H1 (cell line): ENCODE results near the gene TADA2B. TPM values are rescaled to one million over a fixed set of nuclear protein-coding genes. Genes with fewer than 3 reads are reported as not detected.

Experiments used
- CTCF ChIA-PET: fragments of 300-600 bp; sonication (Branson Sonifier 250); formaldehyde crosslinking; loops from one replicate; lab custom pipeline; 2021; ENCODE audit not compliant: partially characterized antibody; lab: Charles Lee
- POLR2A ChIA-PET: fragments of 300-600 bp; sonication (Branson Sonifier 250); formaldehyde crosslinking; loops from one replicate; lab custom pipeline; 2021; ENCODE audit warnings: inconsistent platforms; ENCODE audit not compliant: partially characterized antibody; lab: Charles Lee
- DNase-seq, 2 experiments: peaks; one replicate each; pipeline versions ENCODE4 v3.0.0 to v3.0.0-alpha.2; 2010 to 2022; ENCODE audit warnings: low spot score in 2 of 2, low read depth in 1 of 2, mixed read lengths in 1 of 2
- FAIRE-seq: peaks from 2 replicates; lab custom pipeline; 2011; peaks lifted over from hg19 to GRCh38; lab: Jason Lieb, UNC
- H2AFZ ChIP-seq: 2 replicates; pipeline ENCODE4 v1.8.1; 2012; ENCODE audit warnings: low read length, inconsistent platforms
- H2AK5ac ChIP-seq: 2 replicates; pipeline ENCODE4 v1.6.1; 2013; ENCODE audit warnings: low read depth, low read length
- H2BK120ac ChIP-seq: replicated peaks from 2 replicates; pipeline ENCODE3; 2013; ENCODE audit warnings: low read depth, low read length, inconsistent platforms
- H2BK12ac ChIP-seq: 2 replicates; pipeline ENCODE4 v1.6.1; 2013; ENCODE audit warnings: low read depth, low read length
- H2BK15ac ChIP-seq: 2 replicates; pipeline ENCODE4 v1.6.1; 2013; ENCODE audit warnings: low read length
- H2BK20ac ChIP-seq: 2 replicates; pipeline ENCODE4 v1.6.1; 2013; ENCODE audit warnings: low read length
- H2BK5ac ChIP-seq: 2 replicates; pipeline ENCODE4 v1.6.1; 2013; ENCODE audit warnings: low read depth, low read length
- H3K14ac ChIP-seq: 2 replicates; pipeline ENCODE4 v1.6.1; 2013; ENCODE audit warnings: inconsistent platforms; ENCODE audit not compliant: insufficient read length
- H3K18ac ChIP-seq: 2 replicates; pipeline ENCODE4 v1.6.1; 2013; ENCODE audit warnings: low read length; ENCODE audit errors: extremely low read depth
- H3K23ac ChIP-seq: 2 replicates; pipeline ENCODE4 v1.6.1; 2013; ENCODE audit warnings: inconsistent platforms; ENCODE audit not compliant: insufficient read length
- H3K23me2 ChIP-seq: 2 replicates; pipeline ENCODE4 v1.6.1; 2013; ENCODE audit warnings: low read depth, low read length
- H3K27ac ChIP-seq: 2 replicates; pipeline ENCODE4 v1.6.1; 2011; ENCODE audit warnings: low read depth, low read length, inconsistent platforms
- H3K27me3 ChIP-seq, 4 experiments: replicated peaks in 1 of 4; 1 replicate in 1 of 4; 2 replicates in 3 of 4; pipeline versions ENCODE4 v1.6.1 to v1.8.1; 2011 to 2013; ENCODE audit warnings: low read length in 3 of 4, mild to moderate bottlenecking in 3 of 4, inconsistent platforms in 2 of 4, mixed read lengths in 2 of 4, moderate library complexity in 1 of 4; ENCODE audit not compliant: control insufficient read depth in 3 of 4, insufficient read depth in 3 of 4; ENCODE audit errors: extremely low read depth in 1 of 4
- H3K36me3 ChIP-seq, 4 experiments: 2 replicates each; pipeline versions ENCODE4 v1.6.1 to v1.8.1; 2011 to 2013; ENCODE audit warnings: mild to moderate bottlenecking in 4 of 4, low read length in 3 of 4, moderate library complexity in 2 of 4, control low read depth in 1 of 4, inconsistent platforms in 1 of 4; ENCODE audit not compliant: insufficient read depth in 4 of 4, control insufficient read depth in 2 of 4
- H3K4ac ChIP-seq: replicated peaks from 2 replicates; pipeline ENCODE3; 2013; ENCODE audit warnings: low read length, low read depth, mixed read lengths, inconsistent platforms; ENCODE audit not compliant: insufficient read length
- H3K4me1 ChIP-seq, 4 experiments: replicated peaks in 1 of 4; 1 replicate in 1 of 4; 2 replicates in 3 of 4; pipeline versions ENCODE4 v1.6.1 to v1.8.1; 2011 to 2013; ENCODE audit warnings: low read length in 3 of 4, inconsistent platforms in 2 of 4, mixed read lengths in 1 of 4; ENCODE audit not compliant: insufficient read depth in 4 of 4, control insufficient read depth in 3 of 4
- H3K4me2 ChIP-seq, 2 experiments: 2 replicates each; pipeline versions ENCODE4 v1.6.1 to v1.8.1; 2011 to 2013; ENCODE audit warnings: low read depth in 2 of 2, low read length in 2 of 2, control low read depth in 1 of 2, inconsistent platforms in 1 of 2, mild to moderate bottlenecking in 1 of 2; ENCODE audit not compliant: insufficient read depth in 1 of 2
- H3K4me3 ChIP-seq, 4 experiments: fragments of 200-600, 300-600 bp in 1 of 4; sonication (generic), shearing (Covaris generic), sonication (Bioruptor Twin) in 1 of 4; 2 replicates each; pipeline versions ENCODE4 v1.5.1 to v1.8.1; 2011 to 2016; ENCODE audit warnings: low read length in 4 of 4, low read depth in 3 of 4, control low read depth in 2 of 4, inconsistent platforms in 2 of 4, mild to moderate bottlenecking in 2 of 4, mixed read lengths in 1 of 4, moderate library complexity in 1 of 4; ENCODE audit not compliant: insufficient read depth in 2 of 4; ENCODE audit errors: extremely low read depth in 1 of 4
- H3K56ac ChIP-seq: replicated peaks from 2 replicates; pipeline ENCODE3; 2013; ENCODE audit warnings: low read depth, mild to moderate bottlenecking, mixed read lengths, low read length, inconsistent platforms; ENCODE audit not compliant: insufficient read length
- H3K79me1 ChIP-seq: 2 replicates; pipeline ENCODE4 v1.6.1; 2013; ENCODE audit warnings: low read depth, low read length, control low read depth
- H3K79me2 ChIP-seq, 2 experiments: 2 replicates each; pipeline versions ENCODE4 v1.6.1 to v1.8.1; 2012 to 2013; ENCODE audit warnings: low read length in 2 of 2, mild to moderate bottlenecking in 2 of 2, inconsistent platforms in 1 of 2; ENCODE audit not compliant: insufficient read depth in 2 of 2, control insufficient read depth in 1 of 2
- H3K9ac ChIP-seq, 4 experiments: replicated peaks in 1 of 4; 1 replicate in 1 of 4; 2 replicates in 3 of 4; pipeline versions ENCODE4 v1.6.1 to v1.8.1; 2011 to 2013; ENCODE audit warnings: low read depth in 3 of 4, low read length in 3 of 4, control low read depth in 2 of 4, mild to moderate bottlenecking in 2 of 4, moderate library complexity in 2 of 4, inconsistent platforms in 1 of 4; ENCODE audit errors: extremely low read depth in 1 of 4
- H3K9me3 ChIP-seq, 2 experiments: 2 replicates each; pipeline versions ENCODE4 v1.6.1 to v1.8.1; 2012 to 2013; ENCODE audit warnings: mild to moderate bottlenecking in 2 of 2, moderate library complexity in 2 of 2, control low read depth in 1 of 2, inconsistent platforms in 1 of 2, low read depth in 1 of 2, low read length in 1 of 2, mixed read lengths in 1 of 2; ENCODE audit not compliant: insufficient read depth in 2 of 2
- H4K20me1 ChIP-seq, 2 experiments: replicated peaks in 1 of 2; 2 replicates each; pipeline versions ENCODE3 to v1.8.1; 2011 to 2013; ENCODE audit warnings: inconsistent platforms in 2 of 2, low read length in 2 of 2, mild to moderate bottlenecking in 1 of 2; ENCODE audit not compliant: insufficient read depth in 2 of 2, control insufficient read depth in 1 of 2
- H4K5ac ChIP-seq: 2 replicates; pipeline ENCODE4 v1.6.1; 2013; ENCODE audit warnings: low read length, low read depth, mixed read lengths, inconsistent platforms; ENCODE audit not compliant: insufficient read length
- H4K8ac ChIP-seq: 2 replicates; pipeline ENCODE4 v1.8.0; 2013; ENCODE audit warnings: mild to moderate bottlenecking, moderate library complexity, low read length, inconsistent platforms; ENCODE audit not compliant: insufficient read depth; ENCODE audit errors: extremely low read depth
- H4K91ac ChIP-seq: replicated peaks from 2 replicates; pipeline ENCODE3; 2013; ENCODE audit warnings: low read length, mixed read lengths, inconsistent platforms; ENCODE audit not compliant: insufficient read length
- ASH2L ChIP-seq: fragments of 200-600, 300-600 bp; sonication (generic); IDR thresholded peaks from one replicate; pipeline ENCODE4 v1.7.1; 2017; ENCODE audit warnings: low read length
- CREB1 ChIP-seq: IDR thresholded peaks from 2 replicates; pipeline ENCODE4 v1.6.1; 2012; ENCODE audit warnings: inconsistent platforms
- EZH2 ChIP-seq: fragments of 200-600 bp; sonication (generic); IDR thresholded peaks from 2 replicates; pipeline ENCODE4 v1.7.1; 2012; ENCODE audit warnings: low read depth, mild to moderate bottlenecking, moderate library complexity, low read length, inconsistent platforms; ENCODE audit not compliant: severe bottlenecking
- GTF2F1 ChIP-seq: IDR thresholded peaks from 2 replicates; pipeline ENCODE4 v1.6.1; 2012; ENCODE audit warnings: low read depth, low read length, improper control_type of control experiment, borderline replicate concordance
- JUND ChIP-seq: IDR thresholded peaks from 2 replicates; pipeline ENCODE4 v1.6.1; 2011; ENCODE audit warnings: mild to moderate bottlenecking, improper control_type of control experiment, low read length
- KDM4A ChIP-seq: IDR thresholded peaks from one replicate; pipeline ENCODE4 v1.7.1; 2012; ENCODE audit warnings: low read depth, mild to moderate bottlenecking, moderate library complexity, low read length, inconsistent platforms; ENCODE audit not compliant: severe bottlenecking
- PHF8 ChIP-seq: fragments of 200-600 bp; sonication (generic); conservative IDR thresholded peaks from 2 replicates; pipeline ENCODE4 v1.7.1; 2012; ENCODE audit warnings: low read depth, mild to moderate bottlenecking, inconsistent platforms, low read length, moderate library complexity
- SAP30 ChIP-seq: fragments of 300-600 bp; sonication (generic); IDR thresholded peaks from 2 replicates; pipeline ENCODE4 v1.7.1; 2012; ENCODE audit warnings: low read length, moderate library complexity, mild to moderate bottlenecking, inconsistent platforms; ENCODE audit not compliant: insufficient read depth, insufficient replicate concordance
- SUZ12 ChIP-seq: fragments of 200-600 bp; sonication (generic); IDR thresholded peaks from 2 replicates; pipeline ENCODE4 v1.6.1; 2012; ENCODE audit warnings: mild to moderate bottlenecking, inconsistent platforms, low read length, moderate library complexity, mixed read lengths
- TAF1 ChIP-seq: IDR thresholded peaks from 2 replicates; pipeline ENCODE4 v1.6.1; 2011; ENCODE audit warnings: mild to moderate bottlenecking, low read depth, low read length
- TAF7 ChIP-seq: optimal IDR thresholded peaks from 2 replicates; pipeline ENCODE3; 2011; ENCODE audit warnings: low read depth, mild to moderate bottlenecking, inconsistent platforms, low read length, moderate library complexity, borderline replicate concordance
- TEAD4 ChIP-seq: IDR thresholded peaks from 2 replicates; pipeline ENCODE4 v1.6.1; 2012; ENCODE audit warnings: low read depth, low read length, inconsistent platforms, mixed read lengths
- WGBS, 2 experiments: shearing (Covaris generic) in 1 of 2; methylation state at CpG; one replicate each; pipeline versions ENCODE4 v1.1.6 to v1.1.7; 2013 to 2015; ENCODE audit warnings: low lambda C conversion rate in 2 of 2, mixed read lengths in 2 of 2, inconsistent platforms in 1 of 2, low coverage in 1 of 2, missing lambda C conversion rate in 1 of 2; ENCODE audit not compliant: insufficient replicate concordance in 2 of 2, insufficient coverage in 1 of 2, insufficient read length in 1 of 2; ENCODE audit errors: extremely low coverage in 1 of 2, missing lambda C conversion rate in 1 of 2; 5-methylcytosine and 5-hydroxymethylcytosine counted together
- polyA plus RNA-seq, 7 experiments: library from polyadenylated mRNA; depleted of rRNA in 3 of 7; stranded (reverse) in 5 of 7; unstranded in 2 of 7; fragments of >200 nt in 5 of 7; fragments of 200-250 nt in 2 of 7; gene quantifications; 1 replicate in 5 of 7; 2 replicates in 1 of 7; 4 replicates in 1 of 7; pipeline versions ENCODE4 v1.2.1 to v1.2.3, GENCODE V29; 2011 to 2013; ENCODE audit warnings: missing spikeins in 2 of 7, mixed read lengths in 2 of 7
- total RNA-seq: library from RNA; stranded (reverse); fragmentation: NEBNext Ultra II Directional; extraction: Animal tissue kit (Norgen Biotek cat#: 25700); gene quantifications from 2 replicates; pipeline ENCODE4 v1.2.1, GENCODE V29; 2021

The TADA2B gene
- total and polyA plus RNA-seq, 2 of the 8 experiments (the other 6 are each of a cell fraction or from before 2014, with no cell fraction given), result 5.7 to 12.1 TPM

GRCh38 chr4:7068279-7068842, 25.2 kb downstream of the TADA2B start:
- Histone ChIP-seq H3K56ac (no peak overlapping the region), H3K14ac (no peak overlapping the region), H4K5ac (no peak overlapping the region), H3K36me3 (peaks cover 0 to 9% (median 7%) of the 10 kb centered on the region in 4 experiments; a peak in 5 of 8 replicates), H2AK5ac (no peak overlapping the region), H2BK5ac (no peak overlapping the region; the same call in 1 of the 2 replicates), H3K27ac (no peak overlapping the region), H2BK12ac (no peak overlapping the region), H3K4me2 (peak overlapping the region; percentile 67 to 73), H3K4me3 (peak overlapping the region; percentile 70 to 79 (median 74)), H4K20me1 (peaks cover 9 to 11% of the 10 kb centered on the region in 2 experiments), H3K27me3 (peaks cover 0 to 17% (median 10%) of the 10 kb centered on the region in 4 experiments; a peak in 6 of 7 replicates), H3K4ac (no peak overlapping the region), H3K23ac (no peak overlapping the region), H3K18ac (peak overlapping the region; percentile 65; the same call in 1 of the 2 replicates), H3K9me3 (no peaks in the 10 kb centered on the region), H3K23me2 (peaks cover 10% of the 10 kb centered on the region), H3K9ac (peak overlapping the region in 3 of 4 experiments; percentile 28 to 34 (median 31); a peak in 5 of 7 replicates), H2BK120ac (no peak overlapping the region), H2BK20ac (no peak overlapping the region), H3K4me1 (peaks cover 2 to 6% (median 3%) of the 10 kb centered on the region in 4 experiments; a peak in 2 of 7 replicates), H2BK15ac (no peak overlapping the region), H3K79me1 (peaks cover 5% of the 10 kb centered on the region; the same call in 1 of the 2 replicates), H4K8ac (no peak overlapping the region), H2AFZ (no peak overlapping the region; the same call in 1 of the 2 replicates), H3K79me2 (peaks cover 0 to 28% of the 10 kb centered on the region in 2 experiments; a peak in 2 of 4 replicates), H4K91ac (no peak overlapping the region)
- ChIA-PET POLR2A (interaction anchor here (0.8 to 2.8 kb wide), 18 partner anchors 9 to 153 kb away, joined by 3 to 17 read pairs (median 5); partner anchors contain the start of gene TADA2B), CTCF (interaction anchor here (0.6 to 9.4 kb wide), 13 partner anchors 11 to 348 kb away, joined by 3 to 108 read pairs (median 4); partner anchors contain the start of gene TADA2B)
- FAIRE-seq (no peak), DNase-seq (peak in 1 of 2 experiments; percentile 99)
- 1% methylated on average over 28 of the region's 50 CpGs; no CpG with 5 or more reads in 1 of the 2 experiments for WGBS, 2 experiments
- TF ChIP-seq GTF2F1 (no peak), EZH2 (peak; percentile 55), TEAD4 (no peak), CREB1 (no peak), SUZ12 (peak; percentile 48; the same call in 1 of the 2 replicates), PHF8 (peak; percentile 9), KDM4A (no peak), JUND (no peak), TAF7 (peak; percentile 17), TAF1 (peak; percentile 78), ASH2L (peak; percentile 14), SAP30 (peak; percentile 41)
